MM.1S (cell line): ENCODE measurements around the gene ATF3.

Source experiments
- EZH2 ChIP-seq: fragments of 300-600 bp; sonication (generic); optimal IDR thresholded peaks from 2 replicates; pipeline ENCODE3; 2017; ENCODE audit warnings: low read depth, mild to moderate bottlenecking, antibody characterized with exemption, low read length, mixed read lengths
- TF ChIP-seq, protein P1 (sequence below): fragments of 300-600 bp; sonication (generic); IDR thresholded peaks from 2 replicates; pipeline ENCODE4 v1.5.1; 2016; ENCODE audit warnings: antibody characterized with exemption, low read length, mixed read lengths

DNA sequence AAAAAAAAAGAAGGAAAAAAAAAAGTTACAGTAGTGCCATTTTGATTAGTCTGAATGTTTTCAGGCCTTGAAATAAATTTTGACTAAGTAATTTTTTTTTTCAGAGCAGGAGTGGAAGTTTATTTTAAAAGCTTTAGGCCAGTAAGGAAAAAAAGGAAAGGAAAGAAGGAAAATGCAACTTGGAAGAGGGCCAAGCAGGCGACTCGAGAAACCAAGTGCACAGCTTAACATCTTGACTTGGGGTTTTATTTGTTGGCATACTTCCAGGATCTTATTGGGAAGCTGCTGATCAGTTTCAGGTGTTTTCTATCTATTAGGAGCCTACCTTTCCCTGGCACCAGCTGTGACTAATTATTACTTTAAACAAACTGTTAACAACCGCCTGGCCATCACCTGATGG, 41.7 kb downstream of the ATF3 start:
- TF ChIP-seq, protein P1, sequence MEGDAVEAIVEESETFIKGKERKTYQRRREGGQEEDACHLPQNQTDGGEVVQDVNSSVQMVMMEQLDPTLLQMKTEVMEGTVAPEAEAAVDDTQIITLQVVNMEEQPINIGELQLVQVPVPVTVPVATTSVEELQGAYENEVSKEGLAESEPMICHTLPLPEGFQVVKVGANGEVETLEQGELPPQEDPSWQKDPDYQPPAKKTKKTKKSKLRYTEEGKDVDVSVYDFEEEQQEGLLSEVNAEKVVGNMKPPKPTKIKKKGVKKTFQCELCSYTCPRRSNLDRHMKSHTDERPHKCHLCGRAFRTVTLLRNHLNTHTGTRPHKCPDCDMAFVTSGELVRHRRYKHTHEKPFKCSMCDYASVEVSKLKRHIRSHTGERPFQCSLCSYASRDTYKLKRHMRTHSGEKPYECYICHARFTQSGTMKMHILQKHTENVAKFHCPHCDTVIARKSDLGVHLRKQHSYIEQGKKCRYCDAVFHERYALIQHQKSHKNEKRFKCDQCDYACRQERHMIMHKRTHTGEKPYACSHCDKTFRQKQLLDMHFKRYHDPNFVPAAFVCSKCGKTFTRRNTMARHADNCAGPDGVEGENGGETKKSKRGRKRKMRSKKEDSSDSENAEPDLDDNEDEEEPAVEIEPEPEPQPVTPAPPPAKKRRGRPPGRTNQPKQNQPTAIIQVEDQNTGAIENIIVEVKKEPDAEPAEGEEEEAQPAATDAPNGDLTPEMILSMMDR, result no peak
- TF ChIP-seq EZH2, result no peak
